HCT116 (cell line): ENCODE measurements around the gene PCDHGB5. TPM values are rescaled to one million over a fixed set of nuclear protein-coding genes. Genes with fewer than 3 reads are reported as not detected.

Experiments
- ATAC-seq: fragments of 200-7000 bp; cut with Tn5 transposase; 2 replicates; pipeline ENCODE4 v1.9.1; 2020; ENCODE audit warnings: mild to moderate bottlenecking, moderate library complexity
- BruUV-seq: library from RNA; stranded (reverse); fragments of 400-500 nt; replicated peaks from 2 replicates; lab custom pipeline; 2021; lab: Mats Ljungman, UMichigan
- CTCF ChIA-PET: fragments of 300-600 bp; sonication (Branson Sonifier 250); formaldehyde crosslinking; loops from one replicate; lab custom pipeline; 2021; ENCODE audit warnings: antibody characterized with exemption; lab: Charles Lee
- POLR2A ChIA-PET: fragments of 300-600, 350-600 bp; sonication (Branson Sonifier 250); formaldehyde crosslinking; loops from one replicate; lab custom pipeline; 2021; ENCODE audit warnings: antibody characterized with exemption; lab: Charles Lee
- RAD21 ChIA-PET, 2 experiments: fragments of 300-600 bp; sonication (Branson Sonifier 250); formaldehyde crosslinking; loops; one replicate each; lab custom pipeline; 2023; ENCODE audit warnings: low total read pairs in 2 of 2; ENCODE audit not compliant: uncharacterized antibody in 2 of 2, unreplicated experiment in 2 of 2, low non-redundant PET in 1 of 2; lab: Charles Lee
- DNase-seq: peaks from one replicate; pipeline ENCODE4 v3.0.0-alpha.2; 2010; ENCODE audit warnings: low read depth, low spot score
- H2AFZ ChIP-seq: fragments of 200-600 bp; shearing (Covaris generic), sonication (generic); 2 replicates; pipeline ENCODE4 v1.6.1; 2017; ENCODE audit warnings: low read depth, mixed run types, mixed read lengths, antibody characterized with exemption, low read length; ENCODE audit not compliant: poor library complexity, severe bottlenecking
- H3K27ac ChIP-seq: 2 replicates; pipeline ENCODE4 v1.5.1; 2012; ENCODE audit warnings: low read depth, low read length
- H3K27me3 ChIP-seq: fragments of 200-600 bp; sonication (generic); 2 replicates; pipeline ENCODE4 v1.6.1; 2016; ENCODE audit warnings: mixed run types, low read length, mixed read lengths; ENCODE audit not compliant: insufficient read depth
- H3K36me3 ChIP-seq, 2 experiments: fragments of 200-500 bp in 1 of 2; fragments of 200-600 bp in 1 of 2; sonication (Bioruptor generic) in 1 of 2; sonication (generic) in 1 of 2; 2 replicates each; pipeline versions ENCODE4 v1.5.1 to v1.6.1; 2014 to 2016; ENCODE audit warnings: low read length in 2 of 2, inconsistent platforms in 1 of 2, mixed read lengths in 1 of 2, mixed run types in 1 of 2; ENCODE audit not compliant: insufficient read depth in 2 of 2, control insufficient read depth in 1 of 2
- H3K4me1 ChIP-seq, 2 experiments: fragments of 200-600 bp in 1 of 2; sonication (generic) in 1 of 2; 2 replicates each; pipeline versions ENCODE4 v1.5.1 to v1.6.1; 2012 to 2017; ENCODE audit warnings: low read length in 2 of 2, inconsistent platforms in 1 of 2, mild to moderate bottlenecking in 1 of 2, mixed read lengths in 1 of 2, mixed run types in 1 of 2, moderate library complexity in 1 of 2; ENCODE audit not compliant: insufficient read depth in 2 of 2, control insufficient read depth in 1 of 2
- H3K4me2 ChIP-seq: fragments of 200-600 bp; sonication (generic); 2 replicates; pipeline ENCODE4 v1.6.1; 2017; ENCODE audit warnings: mixed run types, low read length, mixed read lengths
- H3K4me3 ChIP-seq, 2 experiments: fragments of 200-600 bp in 1 of 2; sonication (generic) in 1 of 2; replicated peaks in 1 of 2; 2 replicates each; pipeline ENCODE4 v1.5.1; 2011 to 2016; ENCODE audit warnings: low read length in 2 of 2, control low read depth in 1 of 2, low read depth in 1 of 2, mild to moderate bottlenecking in 1 of 2, mixed read lengths in 1 of 2, mixed run types in 1 of 2
- H3K79me2 ChIP-seq: fragments of 200-600 bp; sonication (generic); 2 replicates; pipeline ENCODE4 v1.6.1; 2017; ENCODE audit warnings: mild to moderate bottlenecking, mixed run types, low read length, moderate library complexity, mixed read lengths; ENCODE audit not compliant: insufficient read depth
- H3K9ac ChIP-seq: fragments of 200-600 bp; sonication (generic); 2 replicates; pipeline ENCODE4 v1.6.1; 2016; ENCODE audit warnings: low read length, mixed read lengths
- H3K9me2 ChIP-seq: fragments of 200-600 bp; sonication (generic), shearing (Covaris generic); 2 replicates; pipeline ENCODE4 v1.6.1; 2017; ENCODE audit warnings: mixed run types, mild to moderate bottlenecking, moderate library complexity; ENCODE audit not compliant: insufficient read depth
- H3K9me3 ChIP-seq, 2 experiments: fragments of 200-500 bp in 1 of 2; fragments of 200-600 bp in 1 of 2; sonication (Bioruptor generic) in 1 of 2; sonication (generic) in 1 of 2; 2 replicates each; pipeline ENCODE4 v1.6.1; 2014 to 2017; ENCODE audit warnings: low read length in 2 of 2, mixed read lengths in 2 of 2, inconsistent platforms in 1 of 2, low read depth in 1 of 2, mild to moderate bottlenecking in 1 of 2, mixed run types in 1 of 2, moderate library complexity in 1 of 2; ENCODE audit not compliant: control insufficient read depth in 1 of 2, insufficient read depth in 1 of 2
- H4K20me1 ChIP-seq: fragments of 200-600 bp; sonication (generic), shearing (Covaris generic); 2 replicates; pipeline ENCODE4 v1.6.1; 2017; ENCODE audit warnings: mixed run types, mild to moderate bottlenecking, moderate library complexity; ENCODE audit not compliant: insufficient read depth
- CBX3 ChIP-seq: IDR thresholded peaks from 2 replicates; pipeline ENCODE4 v1.6.1; 2012; ENCODE audit warnings: low read depth
- CTCF ChIP-seq, 3 experiments: fragments of 200-600 bp in 1 of 3; sonication (generic) in 1 of 3; IDR thresholded peaks in 2 of 3; conservative IDR thresholded peaks in 1 of 3; 2 replicates each; pipeline ENCODE4 v1.5.1; 2012 to 2017; ENCODE audit warnings: low read depth in 2 of 3, low read length in 2 of 3, antibody characterized with exemption in 1 of 3, borderline replicate concordance in 1 of 3, control low read depth in 1 of 3, mild to moderate bottlenecking in 1 of 3, mixed read lengths in 1 of 3, mixed run types in 1 of 3, moderate library complexity in 1 of 3; ENCODE audit not compliant: insufficient read depth in 1 of 3
- EGR1 ChIP-seq: IDR thresholded peaks from 2 replicates; pipeline ENCODE4 v1.6.1; 2012; ENCODE audit warnings: low read depth
- ELF1 ChIP-seq: IDR thresholded peaks from 2 replicates; pipeline ENCODE4 v1.6.1; 2012; ENCODE audit warnings: low read depth, borderline replicate concordance
- EZH2 ChIP-seq: fragments of 200-600 bp; sonication (generic); IDR thresholded peaks from 2 replicates; pipeline ENCODE4 v1.6.1; 2017; ENCODE audit warnings: antibody characterized with exemption, mixed run types
- EZH2phosphoT487 ChIP-seq: fragments of 200-600 bp; IDR thresholded peaks from 2 replicates; pipeline ENCODE4 v1.6.1; 2018; ENCODE audit warnings: antibody characterized with exemption, borderline replicate concordance
- FOSL1 ChIP-seq: IDR thresholded peaks from 2 replicates; pipeline ENCODE4 v1.6.1; 2012; ENCODE audit warnings: low read depth
- JUND ChIP-seq: IDR thresholded peaks from 2 replicates; pipeline ENCODE4 v1.6.1; 2012
- MAX ChIP-seq: IDR thresholded peaks from 2 replicates; pipeline ENCODE4 v1.6.1; 2012
- POLR2AphosphoS5 ChIP-seq: IDR thresholded peaks from 2 replicates; pipeline ENCODE4 v1.6.1; 2011; ENCODE audit warnings: mild to moderate bottlenecking, low read depth, low read length, moderate library complexity
- REST ChIP-seq: IDR thresholded peaks from 2 replicates; pipeline ENCODE4 v1.6.1; 2012; ENCODE audit warnings: low read depth
- SP1 ChIP-seq: IDR thresholded peaks from 2 replicates; pipeline ENCODE4 v1.6.1; 2012; ENCODE audit warnings: low read depth
- SRF ChIP-seq: IDR thresholded peaks from 2 replicates; pipeline ENCODE4 v1.6.1; 2012; ENCODE audit warnings: low read depth
- TCF7L2 ChIP-seq: IDR thresholded peaks from 2 replicates; pipeline ENCODE4 v1.7.0; 2011; ENCODE audit warnings: borderline replicate concordance, inconsistent platforms; ENCODE audit not compliant: insufficient read depth, insufficient read length; ENCODE audit errors: extremely low read depth
- YY1 ChIP-seq: IDR thresholded peaks from 2 replicates; pipeline ENCODE4 v1.6.1; 2011; ENCODE audit warnings: low read length, low read depth, moderate library complexity, mild to moderate bottlenecking; ENCODE audit not compliant: insufficient replicate concordance; ENCODE audit errors: extremely low read depth
- ZBTB33 ChIP-seq: IDR thresholded peaks from 2 replicates; pipeline ENCODE4 v1.6.1; 2011; ENCODE audit warnings: mild to moderate bottlenecking, low read length, moderate library complexity; ENCODE audit not compliant: insufficient replicate concordance; ENCODE audit errors: extremely low read depth
- intact Hi-C: fragments of 100-400 bp; cut with micrococcal nuclease; formaldehyde crosslinking; loops from 2 replicates; pipeline ENCODE4 v1.10.0; 2022
- total RNA-seq: library from RNA; stranded (reverse); gene quantifications from one replicate; pipeline ENCODE4 v1.2.1, GENCODE V29; 2021; ENCODE audit not compliant: unreplicated experiment
- TF ChIP-seq, protein P1 (sequence below): IDR thresholded peaks from 2 replicates; pipeline ENCODE4 v1.6.1; 2012

PCDHGB5 gene
- total RNA-seq, 1 experiment from 2014 or later = 0.15 TPM

DNA sequence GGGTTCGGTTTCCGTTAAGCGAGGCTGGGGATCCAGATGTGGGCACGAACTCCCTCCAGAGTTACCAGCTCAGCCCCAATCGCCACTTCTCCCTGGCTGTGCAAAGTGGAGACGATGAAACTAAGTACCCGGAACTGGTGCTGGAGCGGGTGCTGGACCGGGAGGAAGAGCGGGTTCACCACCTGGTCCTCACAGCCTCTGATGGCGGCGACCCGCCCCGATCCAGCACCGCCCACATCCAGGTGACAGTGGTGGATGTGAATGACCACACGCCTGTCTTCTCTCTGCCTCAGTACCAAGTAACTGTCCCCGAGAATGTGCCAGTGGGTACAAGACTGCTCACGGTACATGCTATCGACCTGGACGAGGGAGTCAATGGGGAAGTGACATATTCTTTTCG is 14.4 kb upstream of the PCDHGB5 start:
- H3K27me3 ChIP-seq = no peaks in the 10 kb centered on the region
- no peaks in the 10 kb centered on the region; a peak in 2 of 4 replicates for H3K9me3 ChIP-seq
- ATAC-seq (no peak), DNase-seq (no peak)
- POLR2A ChIA-PET = no interaction called here
- no peak for TF ChIP-seq SP1
- no peak for TF ChIP-seq ZBTB33
- TF ChIP-seq CBX3 = no peak
- TF ChIP-seq, protein P1, sequence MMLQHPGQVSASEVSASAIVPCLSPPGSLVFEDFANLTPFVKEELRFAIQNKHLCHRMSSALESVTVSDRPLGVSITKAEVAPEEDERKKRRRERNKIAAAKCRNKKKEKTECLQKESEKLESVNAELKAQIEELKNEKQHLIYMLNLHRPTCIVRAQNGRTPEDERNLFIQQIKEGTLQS = no peak
- no peak for TF ChIP-seq POLR2AphosphoS5
- no peak for TF ChIP-seq EZH2phosphoT487
- no peak for TF ChIP-seq FOSL1
- TF ChIP-seq YY1 = no peak
- TF ChIP-seq JUND = no peak
- TF ChIP-seq MAX = no peak
- TF ChIP-seq EGR1 = no peak
- no peak for TF ChIP-seq CTCF (IDR thresholded peaks at IDR 0.05 in 2 of 3, conservative IDR thresholded peaks at IDR 0.05 in 1 of 3; ENCODE audit: borderline replicate concordance in 1 of 3, insufficient read depth in 1 of 3, low read depth in 2 of 3, low read length in 2 of 3)
- TF ChIP-seq ELF1 = no peak
- TF ChIP-seq SRF = no peak
- TF ChIP-seq EZH2 = no peak
- no peak for TF ChIP-seq TCF7L2
- TF ChIP-seq REST = no peak
- H3K27ac ChIP-seq = no peak overlapping the region
- H3K4me2 ChIP-seq = no peak overlapping the region
- no peak overlapping the region for H3K4me3 ChIP-seq
- H3K4me1 ChIP-seq = no peaks in the 10 kb centered on the region
- no peaks in the 10 kb centered on the region for H3K36me3 ChIP-seq
- BruUV-seq = no TSS peak
- CTCF ChIA-PET = no interaction called here
- RAD21 ChIA-PET = no interaction called here
- no peak overlapping the region for H2AFZ ChIP-seq
- no peaks in the 10 kb centered on the region for H4K20me1 ChIP-seq
- intact Hi-C loops = no loop called here
- H3K9ac ChIP-seq = no peak overlapping the region
- no peaks in the 10 kb centered on the region for H3K9me2 ChIP-seq
- H3K79me2 ChIP-seq = no peaks in the 10 kb centered on the region
